CD4-positive, alpha-beta T cell treated with Interleukin-1 beta for 1 hour (primary cell): ENCODE measurements around the gene CD48.
"Not testable (repeated sequence)": the region's sequence is repeated elsewhere in the genome, so short reads cannot be mapped to it uniquely, and the experiment has no call there.

Experiments used
- DNase-seq, 2 donors: peaks; one replicate each; pipeline ENCODE4 v3.0.0-alpha.2; 2020 to 2022

CD48 gene

DNA sequence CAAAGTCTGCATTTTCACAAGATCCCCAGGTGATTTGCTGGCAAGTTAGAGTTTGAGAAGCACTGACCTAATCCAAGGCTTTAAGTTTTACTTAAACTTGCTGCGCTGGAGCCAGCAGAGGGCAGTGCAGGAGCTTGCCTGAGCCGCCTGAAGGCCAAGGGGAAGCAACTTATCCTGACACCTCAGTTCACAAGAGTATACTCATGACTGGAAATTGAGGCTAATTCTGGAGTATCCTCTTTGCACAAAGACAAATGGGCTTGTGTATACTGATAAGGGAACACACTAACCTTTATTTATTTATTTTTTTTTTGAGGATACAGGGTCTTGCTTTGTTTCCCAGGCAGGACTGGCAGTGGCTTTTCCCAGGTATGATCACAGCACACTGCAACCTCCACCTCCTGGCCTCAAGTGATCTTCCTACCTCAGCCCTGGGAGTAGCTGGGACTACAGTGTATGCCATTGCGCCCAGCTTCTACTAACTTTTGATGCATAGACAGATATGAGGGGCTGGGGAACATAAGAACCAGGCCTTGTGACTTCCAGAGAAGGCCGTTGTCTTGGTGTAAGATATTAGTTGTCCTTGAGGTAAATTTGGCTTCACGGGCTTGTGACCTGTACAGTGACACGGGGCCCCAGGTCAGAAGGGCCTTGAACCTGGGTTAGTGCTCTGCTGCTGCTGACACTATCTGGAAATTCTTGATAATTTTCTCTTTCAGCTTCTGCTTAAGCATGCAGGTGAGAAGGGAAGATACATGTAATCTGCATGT lies 35.8 kb downstream of the CD48 start:
- peak; percentile 77 to 80 for DNase-seq

DNA sequence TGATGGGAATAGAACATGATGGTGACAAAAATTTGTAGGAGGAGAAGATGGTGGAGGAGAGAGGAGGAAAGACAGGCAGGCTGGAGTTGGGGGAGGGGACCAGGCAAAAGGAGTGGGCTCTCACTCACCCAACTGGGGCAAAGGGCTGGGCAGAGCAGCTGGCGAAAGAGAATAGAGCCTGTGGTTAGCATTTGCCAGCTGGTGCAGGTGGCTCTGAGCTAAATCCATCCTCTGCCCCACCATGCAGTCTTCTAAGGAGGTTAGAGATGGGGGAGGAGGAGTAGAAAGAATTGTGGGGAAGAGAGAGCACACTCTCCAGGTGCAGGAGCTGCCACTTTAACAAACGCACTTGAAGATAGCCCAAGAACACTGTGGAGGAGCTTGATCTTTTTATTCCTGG lies 37.2 kb downstream of the CD48 start:
- no peak for DNase-seq

DNA sequence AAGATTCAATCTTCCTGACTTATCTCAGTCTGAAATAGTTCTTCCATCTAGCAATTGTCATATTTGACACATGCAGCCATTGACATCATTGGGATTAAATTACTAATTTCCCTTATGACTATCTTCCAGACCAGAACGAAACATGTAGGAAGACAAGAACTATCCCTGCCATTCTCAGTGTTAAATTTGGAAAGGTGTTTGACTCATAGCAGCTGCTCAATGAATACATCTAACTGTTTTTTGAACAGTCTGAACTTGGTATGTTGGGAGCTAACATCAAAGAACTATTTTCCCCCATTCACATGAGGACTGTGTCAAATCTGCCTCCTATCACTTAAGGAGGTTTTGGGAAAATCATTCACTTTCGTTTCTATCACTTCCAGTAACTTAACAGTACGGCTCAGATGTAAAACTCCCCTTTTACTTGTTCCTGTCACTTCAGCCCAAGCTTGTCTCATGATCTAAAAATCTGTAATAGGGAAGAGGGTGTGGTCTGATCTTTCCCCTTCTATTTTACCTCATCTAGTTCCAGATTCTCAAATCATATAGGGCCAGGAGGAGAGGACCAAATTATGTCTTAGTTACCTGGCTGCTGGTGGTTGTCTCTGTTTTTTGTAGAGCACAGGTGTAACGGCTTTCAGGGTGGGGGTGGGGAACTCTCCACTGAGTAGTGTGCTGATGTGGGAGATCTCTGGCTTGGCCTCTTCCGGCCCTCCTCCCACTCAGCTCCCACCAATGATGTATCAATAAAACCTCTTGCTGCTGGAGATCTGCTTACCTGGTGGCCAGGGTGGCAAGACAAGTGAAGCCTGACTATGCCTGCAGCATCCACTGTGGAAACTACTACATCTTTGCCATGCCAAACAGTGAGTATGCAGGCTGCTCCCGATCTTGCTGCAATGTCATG lies 38.6 kb downstream of the CD48 start:
- DNase-seq: no peak

DNA sequence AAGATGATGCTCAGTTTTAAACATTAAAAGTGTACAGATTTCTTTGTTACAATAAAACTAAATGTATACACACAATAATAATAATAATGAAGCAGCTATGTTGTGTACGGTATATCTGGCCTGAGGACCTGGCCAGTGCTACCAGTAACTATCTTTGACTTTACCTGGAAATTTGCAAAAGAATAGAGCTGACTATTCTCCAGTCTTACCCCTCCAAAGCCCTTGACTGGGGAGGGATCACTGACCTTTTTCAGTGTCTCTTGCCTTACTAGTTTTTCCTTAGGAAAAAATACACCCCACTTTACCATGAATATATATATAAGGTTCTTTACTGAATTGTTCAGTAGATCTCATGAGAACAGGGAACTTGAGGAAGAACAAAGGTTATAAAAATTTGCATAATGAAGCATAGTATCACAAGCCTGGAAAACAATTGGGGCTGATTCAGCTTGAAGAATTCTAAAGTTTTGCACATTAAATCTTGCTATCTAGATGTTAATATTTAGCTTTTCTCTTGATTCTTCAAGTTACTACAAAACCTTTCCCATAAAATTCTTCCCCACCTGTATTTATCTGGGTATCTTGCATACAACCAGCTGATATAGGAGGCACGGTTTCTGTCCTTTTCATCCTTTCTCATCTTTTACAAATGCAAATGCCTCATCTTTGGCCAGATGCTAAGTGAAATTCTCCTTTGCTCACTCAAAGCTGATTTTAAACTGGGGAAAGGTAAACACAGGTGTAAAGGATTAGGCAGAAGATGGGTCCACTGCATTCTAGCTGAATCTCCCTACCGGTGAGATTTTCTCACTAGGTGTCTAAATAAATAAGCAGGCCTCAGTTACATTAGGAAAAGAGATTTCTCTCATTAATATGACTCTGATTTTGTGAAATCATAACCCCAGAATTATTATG lies 39.8 kb downstream of the CD48 start:
- DNase-seq: no peak

DNA sequence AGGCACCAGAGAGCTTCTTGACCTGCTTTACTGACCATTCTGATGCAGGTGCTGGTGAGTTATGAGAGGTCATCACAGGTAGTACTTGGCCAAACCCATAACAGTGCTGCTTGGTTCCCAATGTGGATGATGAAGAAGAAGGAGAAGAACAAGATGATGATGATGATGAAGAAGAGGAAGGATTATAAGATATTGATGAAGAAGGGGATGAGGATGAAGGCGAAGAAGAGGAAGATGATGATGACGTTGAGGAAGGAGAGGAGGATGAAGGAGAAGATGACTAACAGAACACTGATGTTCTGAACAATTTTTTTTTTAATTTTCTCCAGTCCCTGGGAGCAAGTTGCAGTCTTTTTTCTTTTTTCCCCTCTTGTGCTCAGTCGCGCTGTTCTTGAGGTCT lies 40.9 kb downstream of the CD48 start:
- no peak for DNase-seq

DNA sequence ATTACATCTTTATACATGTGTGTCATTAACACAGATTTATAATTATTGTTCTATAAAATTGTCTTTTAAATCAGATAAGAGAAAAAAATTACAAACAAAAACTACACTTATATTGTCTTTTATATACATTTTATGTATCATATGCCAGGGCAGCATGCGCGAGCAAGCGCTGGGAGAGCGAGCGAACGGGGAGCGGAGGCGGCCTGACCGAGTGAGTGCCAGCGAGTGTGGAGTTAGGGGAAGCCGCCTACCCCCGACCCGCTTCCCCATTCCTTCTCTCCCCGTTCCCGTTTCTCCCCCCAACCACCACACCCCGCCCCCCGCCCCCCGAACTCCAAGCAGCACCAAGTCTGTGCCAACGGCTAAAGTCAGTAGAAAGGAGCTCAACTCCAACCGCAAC lies 41.8 kb downstream of the CD48 start:
- DNase-seq: no peak

DNA sequence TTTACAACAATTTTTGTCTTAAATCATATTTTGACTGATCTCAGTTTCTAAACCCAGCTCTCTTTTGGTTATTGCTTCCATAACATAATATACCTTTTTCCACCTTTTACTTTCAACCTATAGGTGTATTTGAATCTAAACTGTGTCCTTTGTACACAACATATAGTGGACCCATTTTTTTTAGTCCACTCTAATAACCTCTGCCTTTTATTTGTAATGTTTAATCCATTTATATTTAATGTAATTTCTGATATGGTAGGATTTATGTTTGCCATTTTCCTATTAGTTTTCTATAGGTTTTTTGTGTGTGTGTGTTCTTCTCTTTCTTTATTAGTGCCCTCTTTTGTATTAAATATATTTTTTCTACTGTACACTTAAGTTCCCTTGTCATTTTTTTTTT lies 42.3 kb downstream of the CD48 start:
- DNase-seq: no peak

DNA sequence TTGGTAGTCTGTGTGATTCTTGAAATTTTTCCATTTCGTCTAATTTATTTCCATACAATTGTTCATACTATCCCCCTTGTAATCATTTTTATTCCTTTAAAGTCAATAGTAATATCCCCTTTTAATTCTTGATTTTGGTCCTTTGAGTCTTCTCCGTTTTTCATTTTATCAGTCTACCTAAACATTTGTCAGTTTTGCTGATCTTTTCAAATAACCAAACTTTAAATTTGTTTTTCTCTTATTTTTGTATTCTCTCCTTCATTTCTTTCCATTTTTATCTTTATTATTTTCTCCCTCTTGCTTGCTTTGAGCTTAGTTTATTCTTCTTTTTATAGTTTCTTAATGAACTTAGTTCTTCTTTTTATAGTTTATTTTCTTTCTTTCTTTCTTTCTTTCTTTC lies 43.7 kb downstream of the CD48 start:
- no peak for DNase-seq

DNA sequence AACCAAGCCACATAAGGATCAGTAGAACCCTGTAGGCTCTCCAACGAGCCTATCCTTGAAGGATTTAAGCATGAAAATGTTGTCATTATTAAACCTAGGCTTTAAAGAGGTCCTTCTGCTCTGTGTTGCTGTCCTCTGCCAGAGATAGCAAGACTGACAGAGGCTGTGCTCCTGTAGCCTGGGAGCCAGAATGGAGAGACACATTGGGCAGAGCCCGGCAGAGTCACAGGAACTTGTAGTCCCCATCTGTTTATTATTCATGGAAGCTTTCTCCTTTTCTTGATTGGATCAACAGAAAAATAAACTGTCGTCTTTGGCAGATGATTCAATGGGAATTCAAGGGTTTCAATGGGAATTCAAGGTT lies 45.6 kb downstream of the CD48 start:
- DNase-seq: no peak

DNA sequence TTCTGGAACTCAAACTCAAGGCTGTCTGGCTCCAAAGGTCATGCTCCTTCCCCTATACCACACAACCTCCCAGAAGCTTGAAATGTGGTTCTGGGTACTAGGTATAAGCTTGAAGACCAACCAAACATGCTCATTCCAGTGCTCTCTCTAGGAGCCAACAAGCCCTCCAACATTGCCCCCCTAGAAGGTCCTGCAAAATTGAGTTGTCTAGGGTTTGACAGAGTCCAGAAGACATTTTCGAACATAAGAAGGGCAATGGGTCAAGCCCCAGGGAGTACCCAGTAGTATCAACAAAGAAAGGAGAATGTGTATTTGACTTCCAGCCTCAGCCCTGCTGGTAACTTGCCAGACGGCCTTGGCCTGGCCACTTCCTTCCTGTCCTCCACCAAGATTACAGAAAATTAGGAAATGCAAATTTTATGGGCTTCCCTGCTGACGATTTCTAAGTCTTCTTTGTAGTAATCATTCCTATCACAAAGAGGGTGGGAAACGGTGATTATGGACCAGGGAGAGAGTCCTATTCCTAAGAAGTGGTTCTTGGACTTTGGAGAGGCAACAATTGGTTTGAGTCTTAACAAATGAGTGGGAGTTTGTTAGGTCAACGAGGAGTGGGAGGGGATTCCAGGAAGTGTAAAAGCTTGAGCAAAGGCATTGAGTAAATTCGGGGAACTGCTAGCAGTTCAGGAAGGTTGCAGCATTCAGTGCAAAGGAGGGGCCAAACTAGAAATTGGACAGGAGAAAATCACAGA lies 46.1 kb downstream of the CD48 start:
- DNase-seq: peak in 1 of 2 donors; percentile 39

DNA sequence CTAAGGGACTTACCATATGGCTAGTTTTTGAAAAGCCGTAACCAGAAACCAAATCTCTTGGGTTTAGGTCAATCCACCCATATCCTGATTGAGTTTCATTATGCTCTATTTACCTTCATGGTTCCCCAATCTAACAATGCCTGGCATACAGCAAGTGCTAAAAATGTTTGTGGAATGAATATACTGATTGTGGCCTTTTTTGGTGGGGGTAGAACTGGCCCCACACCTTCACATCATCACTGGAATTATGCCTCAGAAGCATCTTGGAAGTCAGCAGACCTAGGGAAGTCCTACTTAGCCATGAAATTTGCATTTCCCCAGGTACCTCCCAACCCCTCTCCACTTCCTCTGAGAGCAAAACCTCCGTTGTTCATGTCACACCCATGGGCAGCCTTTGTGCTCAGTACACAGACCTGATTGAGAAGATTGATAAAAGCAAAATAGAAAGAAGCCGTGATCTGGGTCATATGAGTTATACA lies 47.0 kb downstream of the CD48 start:
- DNase-seq: peak in 1 of 2 donors; percentile 61

DNA sequence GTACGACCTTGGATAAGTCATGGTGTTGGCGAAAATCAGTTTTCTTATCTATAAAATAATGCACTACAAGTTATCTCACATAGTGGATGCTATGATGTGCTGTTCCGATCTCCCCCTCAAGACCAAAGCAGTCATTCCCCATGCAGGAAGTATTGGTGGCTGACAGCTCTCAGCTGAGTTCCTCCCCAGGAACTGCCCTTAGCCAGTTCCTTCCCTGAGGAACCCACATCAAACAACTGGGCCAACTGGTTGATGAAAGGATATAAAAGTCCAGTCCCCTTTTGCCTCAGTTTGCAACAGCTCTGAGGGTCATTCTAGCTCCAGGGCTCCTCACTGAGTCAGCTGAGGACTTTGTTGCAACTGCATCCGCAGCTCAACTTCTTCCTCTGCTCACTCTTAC lies 48.7 kb downstream of the CD48 start:
- no peak for DNase-seq

DNA sequence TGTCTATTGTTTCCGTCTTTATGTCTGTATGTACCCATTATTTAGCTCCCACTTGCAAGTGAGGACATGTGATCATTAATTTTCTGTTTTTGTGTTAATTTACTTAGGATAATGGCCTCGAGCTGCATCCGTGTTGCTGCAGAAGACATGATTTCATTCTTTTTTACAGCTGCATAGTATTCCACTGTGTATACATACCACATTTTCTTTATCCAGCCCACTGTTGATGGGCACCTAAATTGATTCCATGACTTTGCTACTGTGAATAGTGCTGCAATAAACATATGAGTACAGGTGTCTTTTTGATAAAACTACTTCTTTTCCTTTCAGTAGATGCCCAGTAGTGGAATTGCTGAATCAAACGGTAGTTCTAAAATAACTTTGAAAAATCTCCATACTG lies 52.1 kb downstream of the CD48 start:
- no peak for DNase-seq

DNA sequence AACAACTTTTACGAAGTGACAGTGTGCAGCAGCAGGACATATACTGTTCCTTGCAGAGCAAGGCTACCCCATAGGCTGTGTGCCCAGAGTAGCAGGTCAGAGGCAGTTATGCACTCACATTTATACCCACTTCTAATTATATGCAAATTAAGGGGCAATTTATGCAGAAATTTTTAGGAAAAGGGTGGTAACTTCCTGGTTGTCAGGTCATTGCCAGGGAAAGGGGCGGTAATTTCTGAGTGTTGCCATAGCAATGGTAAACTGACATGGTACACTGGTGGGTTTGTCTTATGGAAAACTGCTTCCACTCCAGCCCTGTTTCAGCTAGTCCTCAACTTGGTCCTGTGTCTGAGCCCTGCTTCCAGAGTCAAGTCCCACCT lies 52.8 kb downstream of the CD48 start:
- no peak for DNase-seq

DNA sequence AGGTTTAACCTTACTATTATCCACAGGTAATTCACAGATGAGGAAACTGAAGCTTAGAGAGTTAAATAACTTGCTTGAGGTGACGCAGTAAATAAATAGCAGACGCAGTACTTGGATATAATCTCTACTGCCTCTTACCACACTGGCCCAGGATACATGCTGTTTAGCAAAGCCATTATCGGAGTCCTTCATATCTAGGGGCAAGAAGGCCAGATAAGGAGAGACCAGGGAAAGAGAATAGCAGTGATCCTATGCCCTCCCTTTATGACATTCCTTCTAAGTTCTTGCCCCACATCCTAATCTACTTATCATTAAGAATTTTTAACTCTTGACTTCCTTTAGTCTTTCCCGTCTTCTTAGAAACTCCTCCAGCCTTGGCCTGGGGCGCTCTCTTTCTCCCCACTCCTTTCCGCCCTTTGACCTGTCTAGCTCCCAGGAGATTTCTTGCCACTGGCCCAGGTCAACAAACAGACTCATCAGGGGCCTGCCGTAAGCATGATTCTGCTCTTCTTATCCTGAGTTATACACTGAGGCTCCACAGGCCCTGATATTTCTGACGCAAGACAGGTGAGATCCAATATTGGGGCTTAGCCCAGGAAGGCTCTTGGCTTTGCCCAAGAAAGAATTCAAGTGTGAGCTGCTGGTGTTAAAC lies 53.3 kb downstream of the CD48 start:
- DNase-seq: no peak

DNA sequence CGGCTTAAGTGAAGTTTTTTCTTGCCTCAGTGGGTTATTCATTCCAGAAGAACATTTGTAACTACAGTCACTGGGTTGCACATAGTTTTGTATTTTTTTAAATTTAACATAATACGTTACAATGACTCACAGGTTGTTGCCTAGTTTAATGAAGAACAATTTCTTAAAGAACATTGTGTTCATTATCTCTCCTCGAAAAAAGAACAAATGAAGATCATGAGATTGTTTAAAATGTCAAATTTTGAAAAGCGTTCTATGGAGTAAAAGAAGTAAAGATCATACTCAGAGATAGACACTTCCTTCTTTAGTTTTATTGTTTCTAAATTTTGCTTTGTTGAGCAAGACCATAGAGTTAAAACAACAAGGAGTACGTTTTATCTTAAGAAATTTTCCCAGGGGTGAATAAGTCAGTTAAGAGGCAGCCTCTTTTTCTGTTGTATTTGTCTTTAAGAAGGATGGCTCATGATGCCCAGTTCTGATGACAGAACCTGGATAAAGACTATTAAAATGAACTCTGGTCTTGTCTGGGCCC lies 54.3 kb downstream of the CD48 start:
- no peak for DNase-seq

DNA sequence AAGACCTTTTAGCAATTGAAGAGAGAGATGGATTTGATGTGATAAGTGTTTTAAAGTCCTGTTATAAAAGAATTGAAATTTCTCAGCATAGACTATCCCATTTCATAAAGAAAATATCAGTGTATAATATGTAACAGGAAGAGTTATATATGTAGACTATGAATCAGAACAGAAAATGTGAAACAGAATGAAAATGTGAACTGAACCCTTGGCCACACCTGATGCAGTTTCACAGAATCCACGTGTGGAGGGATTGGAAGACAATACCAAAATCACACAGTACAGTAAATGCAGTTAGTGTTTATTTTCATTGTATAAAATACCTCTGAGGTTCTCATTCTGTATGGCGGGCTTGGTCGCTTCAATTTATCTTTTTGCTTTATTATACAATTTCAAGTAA lies 54.9 kb downstream of the CD48 start:
- no peak for DNase-seq

DNA sequence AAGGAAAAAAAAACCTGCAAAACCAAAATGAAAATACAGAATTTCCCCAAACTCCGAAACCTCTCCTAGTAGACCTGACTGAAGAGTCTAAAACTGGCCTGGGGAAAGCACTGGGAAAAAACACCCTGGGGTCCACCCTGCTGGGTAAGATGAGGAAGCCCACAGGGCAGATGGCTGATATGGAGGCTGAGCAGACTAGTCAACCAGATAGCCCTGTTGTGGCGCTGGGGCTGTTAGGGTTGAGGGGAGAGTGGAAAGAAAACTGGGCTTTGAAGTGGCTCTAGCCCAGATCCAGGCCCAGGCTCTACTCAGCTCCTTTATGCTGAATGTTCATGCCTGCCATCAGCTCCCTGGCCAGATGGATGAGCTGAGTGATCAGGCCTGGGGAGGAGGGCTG lies 58.0 kb downstream of the CD48 start:
- DNase-seq: no peak

DNA sequence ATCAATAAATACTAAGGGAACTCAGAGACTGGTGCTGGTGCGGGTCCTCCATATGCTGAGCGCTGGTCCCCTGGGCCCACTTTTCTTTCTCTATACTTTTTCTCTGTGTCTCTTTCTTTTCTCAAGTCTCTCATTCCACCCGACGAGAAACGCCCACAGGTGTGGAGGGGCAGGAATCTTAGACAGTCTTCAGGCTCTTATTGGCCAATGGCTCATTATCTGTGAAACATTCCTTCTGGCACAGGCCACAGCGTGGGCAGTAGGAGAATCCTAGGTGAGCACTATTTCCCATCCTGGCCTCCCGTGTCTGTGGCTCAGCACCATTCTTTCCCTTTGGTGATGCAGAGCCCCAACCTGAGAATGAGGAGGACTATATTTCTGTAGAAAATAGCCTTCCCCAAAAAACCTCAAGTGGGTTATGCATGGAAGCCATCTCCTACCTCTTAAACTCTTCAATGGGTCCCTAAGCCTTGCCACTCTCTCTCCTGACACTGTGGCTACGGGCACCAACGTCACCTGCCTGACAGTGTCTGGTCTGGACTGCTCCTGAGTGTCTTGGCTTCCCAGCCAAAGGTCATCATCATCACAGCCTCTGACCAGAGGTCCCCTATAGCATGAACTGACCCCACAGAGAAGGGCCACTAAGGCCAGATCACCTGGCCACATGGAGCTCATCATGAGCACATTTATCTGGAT lies 58.5 kb downstream of the CD48 start:
- DNase-seq: no peak

DNA sequence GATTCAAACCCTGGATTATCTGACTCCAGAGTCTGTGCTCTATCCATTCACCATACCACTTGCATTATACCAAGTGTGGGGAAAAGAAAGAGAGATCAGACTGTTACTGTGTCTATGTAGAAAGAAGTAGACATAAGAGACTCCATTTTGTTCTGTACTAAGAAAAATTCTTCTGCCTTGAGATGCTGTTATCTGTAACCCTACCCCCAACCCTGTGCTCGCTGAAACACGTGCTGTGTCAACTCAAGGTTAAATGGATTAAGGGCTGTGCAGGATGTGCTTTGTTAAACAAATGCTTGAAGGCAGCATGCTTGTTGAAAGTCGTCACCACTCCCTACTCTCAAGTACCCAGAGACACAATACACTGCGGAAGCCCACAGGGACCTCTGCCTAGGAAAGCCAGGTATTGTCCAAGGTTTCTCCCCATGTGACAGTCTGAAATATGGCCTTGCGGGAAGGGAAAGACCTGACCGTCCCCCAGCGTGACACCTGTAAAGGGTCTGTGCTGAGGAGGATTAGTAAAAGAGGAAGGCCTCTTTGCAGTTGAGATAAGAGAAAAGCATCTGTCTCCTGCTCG lies 59.5 kb downstream of the CD48 start:
- DNase-seq: not testable (repeated sequence)
